ENCODE results near the gene PMEL. TPM values are rescaled to one million over a fixed set of nuclear protein-coding genes. Genes with fewer than 3 reads are reported as not detected.

PMEL gene
- total and polyA plus RNA-seq, 9 of the 15 experiments (the other 6 are each of a cell fraction or from before 2014, with no cell fraction given): 0.36 to 2.0 (median 0.98) TPM

- no peak for TF ChIP-seq CHCHD3 (CRISPR knock-in tag; IDR thresholded peaks at IDR 0.05)
- TF ChIP-seq GATAD2B (IDR thresholded peaks at IDR 0.05; ENCODE audit: borderline replicate concordance): no peak
- peak; percentile 52; the same call in 1 of the 2 replicates for TF ChIP-seq JUND (IDR thresholded peaks at IDR 0.05; ENCODE audit: borderline replicate concordance, low read depth, low read length)
- no peak for TF ChIP-seq JUND (tag; IDR thresholded peaks at IDR 0.05; ENCODE audit: borderline replicate concordance, low read depth, low read length)
- TF ChIP-seq TAF7 (tag; IDR thresholded peaks at IDR 0.05): 0 out of 2 replicates have a peak, but pooled peaks have one; percentile 22
- TF ChIP-seq RNF2 (IDR thresholded peaks at IDR 0.05): 0 out of 2 replicates have a peak, but pooled peaks have one; percentile 33
- 0 out of 2 replicates have a peak, but pooled peaks have one; percentile 10 for TF ChIP-seq TAL1 (IDR thresholded peaks at IDR 0.05)
- peak; percentile 45 for TF ChIP-seq SAP30 (IDR thresholded peaks at IDR 0.05; ENCODE audit: borderline replicate concordance, insufficient read depth, low read depth, low read length, poor library complexity, severe bottlenecking)
- TF ChIP-seq LCOR (CRISPR knock-in tag; IDR thresholded peaks at IDR 0.05): 0 out of 2 replicates have a peak, but pooled peaks have one; percentile 18
- peak; percentile 46 for TF ChIP-seq SP1 (CRISPR knock-in tag; IDR thresholded peaks at IDR 0.05)
- no peak for TF ChIP-seq ZNF436 (CRISPR knock-in tag; IDR thresholded peaks at IDR 0.05)
- 0 out of 2 replicates have a peak, but pooled peaks have one; percentile 34 for TF ChIP-seq ZNF644 (tag; IDR thresholded peaks at IDR 0.05; ENCODE audit: low read depth)
- no peak; the same call in 1 of the 2 replicates for TF ChIP-seq ZNF175 (CRISPR knock-in tag; IDR thresholded peaks at IDR 0.05; ENCODE audit: low read depth)
- TF ChIP-seq ETV6 (IDR thresholded peaks at IDR 0.05; ENCODE audit: borderline replicate concordance in 1 of 2, low read depth in 2 of 2, low read length in 1 of 2): no peak
- no peak for TF ChIP-seq ETV6 (CRISPR knock-in tag; IDR thresholded peaks at IDR 0.05; ENCODE audit: borderline replicate concordance)
- TF ChIP-seq KAT2B (IDR thresholded peaks at IDR 0.05; ENCODE audit: low read depth, low read length): peak; percentile 59
- no peak for TF ChIP-seq CREB1 (IDR thresholded peaks at IDR 0.05)
- TF ChIP-seq CREB1 (CRISPR knock-in tag; IDR thresholded peaks at IDR 0.05): peak; percentile 44; the same call in 1 of the 2 replicates
- TF ChIP-seq ZNF318 (IDR thresholded peaks at IDR 0.05; ENCODE audit: borderline replicate concordance in 1 of 2, low read depth in 1 of 2): no peak
- TF ChIP-seq ZNF766 (CRISPR knock-in tag; conservative IDR thresholded peaks at IDR 0.05): no peak
Measured at GRCh38 chr12:55926738-55927587, 38.9 kb downstream of the PMEL start (continued).
